ENCODE data around the gene MBP. TPM values are rescaled to one million over a fixed set of nuclear protein-coding genes. Genes with fewer than 3 reads are reported as not detected.

The MBP gene
- total RNA-seq, 1 experiment from 2014 or later = not detected

DNA sequence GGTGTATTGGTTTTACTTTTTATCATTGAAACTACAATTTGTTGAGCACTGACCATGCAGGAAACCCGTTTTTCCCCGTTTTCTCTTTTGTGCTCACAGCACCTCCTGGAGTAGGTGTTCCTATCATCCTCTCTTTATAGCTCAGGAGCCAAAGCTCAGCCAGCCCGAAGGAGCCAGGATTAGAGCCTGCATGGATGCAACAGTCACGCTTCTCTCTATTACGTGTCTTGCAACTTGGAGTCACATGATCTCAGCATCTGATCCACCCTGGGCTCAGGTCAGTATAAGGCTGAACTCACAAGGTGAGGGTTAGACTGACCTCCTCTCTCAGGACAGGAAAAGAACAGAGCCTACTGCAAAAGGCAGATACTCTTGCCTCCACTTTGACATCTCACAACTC is 150.5 kb downstream of the MBP start:
- H3K4me3 ChIP-seq = no peak overlapping the region
- H3K36me3 ChIP-seq = no peaks in the 10 kb centered on the region
- no peaks in the 10 kb centered on the region for H3K27me3 ChIP-seq
- DNase-seq = no peak
- H3K9me3 ChIP-seq = no peaks in the 10 kb centered on the region

- Histone ChIP-seq H3K27me3 (no peaks in the 10 kb centered on the region), H3K4me3 (no peak overlapping the region), H3K36me3 (no peaks in the 10 kb centered on the region), H3K9me3 (no peaks in the 10 kb centered on the region)
- no peak for DNase-seq
These were observed 151.1 kb downstream of the MBP start for GRCh38 chr18:76981396-76981968.

DNA sequence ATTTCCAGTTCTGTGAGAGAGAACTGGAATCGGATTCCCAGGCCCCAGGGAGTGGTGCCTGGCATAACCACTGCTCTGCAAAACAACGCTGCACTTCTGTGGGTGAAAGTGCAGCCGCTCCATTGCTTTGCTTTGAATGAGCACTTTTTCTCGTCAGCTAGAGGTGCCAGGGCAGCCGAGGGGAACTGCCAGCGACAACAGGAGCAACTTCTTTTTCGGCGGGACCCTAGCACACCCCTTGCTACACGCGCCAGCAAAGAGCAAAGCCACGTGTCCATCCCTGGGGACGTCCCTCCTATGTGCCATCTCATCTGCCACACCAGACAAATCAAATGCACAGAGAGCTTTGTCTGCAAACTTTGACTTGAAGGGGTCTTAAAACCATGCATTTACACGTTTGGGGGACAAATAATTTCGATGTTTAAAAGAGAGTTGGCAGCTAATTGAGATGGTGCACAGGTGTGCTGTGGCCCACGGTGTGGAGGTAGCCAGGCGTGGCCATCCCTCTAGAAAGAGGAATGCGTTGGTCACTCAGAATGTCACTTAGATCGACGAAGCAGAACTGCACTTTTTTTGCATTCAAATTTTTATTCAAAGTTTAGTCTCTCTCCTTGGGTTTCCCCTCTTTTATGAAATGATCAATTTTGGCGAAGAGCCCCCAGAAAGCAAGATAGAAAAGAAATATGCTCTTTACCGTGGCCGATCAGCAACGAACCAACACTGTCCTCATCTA is 151.8 kb downstream of the MBP start:
- no peaks in the 10 kb centered on the region for H3K27me3 ChIP-seq
- H3K36me3 ChIP-seq = no peaks in the 10 kb centered on the region
- no peak overlapping the region for H3K4me3 ChIP-seq
- no peaks in the 10 kb centered on the region for H3K9me3 ChIP-seq
- DNase-seq = no peak

DNA sequence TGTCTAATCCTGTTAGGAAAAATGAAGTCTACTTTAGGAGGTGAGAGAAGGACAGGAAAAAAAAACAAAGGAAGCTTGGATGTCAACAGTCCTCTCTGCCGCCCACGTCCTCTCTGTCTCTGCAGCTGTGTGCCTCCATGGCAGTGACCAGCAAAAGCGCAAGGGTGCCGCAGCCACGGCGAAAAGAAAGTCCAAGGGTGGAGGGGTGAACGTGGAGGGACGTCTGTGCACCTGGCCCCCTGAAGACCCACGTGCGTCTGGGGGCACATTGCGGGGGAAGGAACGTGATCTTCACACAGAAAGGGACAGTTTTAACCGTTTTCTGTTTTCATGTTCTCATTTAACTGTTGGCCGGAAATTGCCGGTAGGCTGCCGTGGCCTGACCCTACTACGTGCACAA is 152.7 kb downstream of the MBP start:
- Histone ChIP-seq H3K4me3 (no peak overlapping the region), H3K27me3 (no peaks in the 10 kb centered on the region), H3K9me3 (no peaks in the 10 kb centered on the region), H3K36me3 (no peaks in the 10 kb centered on the region)
- no peak for DNase-seq

GRCh38 chr18:76979111-76979751 is 153.4 kb downstream of the MBP start:
- Histone ChIP-seq H3K27me3 (no peaks in the 10 kb centered on the region), H3K9me3 (no peaks in the 10 kb centered on the region), H3K36me3 (no peaks in the 10 kb centered on the region), H3K4me3 (no peak overlapping the region)
- no peak for DNase-seq

- Histone ChIP-seq H3K36me3 (no peaks in the 10 kb centered on the region), H3K4me3 (no peak overlapping the region), H3K9me3 (no peaks in the 10 kb centered on the region), H3K27me3 (no peaks in the 10 kb centered on the region)
- DNase-seq = no peak
These were observed 154.0 kb downstream of the MBP start for GRCh38 chr18:76978616-76979015.

GRCh38 chr18:76977684-76978232 is 154.8 kb downstream of the MBP start:
- Histone ChIP-seq H3K36me3 (no peaks in the 10 kb centered on the region), H3K27me3 (no peaks in the 10 kb centered on the region), H3K9me3 (no peaks in the 10 kb centered on the region), H3K4me3 (no peak overlapping the region)
- no peak for DNase-seq

DNA sequence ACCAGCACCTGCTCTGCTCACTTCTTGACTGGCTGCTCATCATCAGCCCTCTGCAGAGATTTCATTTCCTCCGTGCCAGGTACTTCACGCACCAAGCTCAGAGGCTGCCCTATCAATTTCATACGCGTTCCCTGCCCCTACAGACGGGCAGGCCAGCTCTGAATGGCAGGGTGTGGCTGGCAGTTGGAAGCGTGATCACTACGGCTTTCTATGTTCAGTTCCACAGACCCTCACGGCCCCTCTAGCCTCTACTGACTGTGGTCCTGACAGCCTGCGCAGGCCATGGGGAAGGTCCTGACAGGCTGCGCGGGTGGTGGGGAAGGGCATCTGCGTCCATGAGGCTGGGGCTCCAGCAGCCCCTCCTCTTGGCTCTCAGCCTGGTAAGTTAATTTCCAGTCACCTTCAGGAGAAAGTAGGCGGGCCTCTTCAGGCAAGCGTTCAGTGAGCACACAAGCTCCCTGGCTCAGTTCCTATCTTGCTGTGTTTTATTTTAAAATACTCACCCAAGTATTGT is 155.4 kb downstream of the MBP start:
- no peak for DNase-seq
- Histone ChIP-seq H3K36me3 (no peaks in the 10 kb centered on the region), H3K4me3 (no peak overlapping the region), H3K27me3 (no peaks in the 10 kb centered on the region), H3K9me3 (no peaks in the 10 kb centered on the region)

GRCh38 chr18:76975577-76976110 is 156.9 kb downstream of the MBP start:
- Histone ChIP-seq H3K36me3 (no peaks in the 10 kb centered on the region), H3K27me3 (no peaks in the 10 kb centered on the region), H3K9me3 (no peaks in the 10 kb centered on the region), H3K4me3 (no peak overlapping the region)
- DNase-seq = no peak

DNA sequence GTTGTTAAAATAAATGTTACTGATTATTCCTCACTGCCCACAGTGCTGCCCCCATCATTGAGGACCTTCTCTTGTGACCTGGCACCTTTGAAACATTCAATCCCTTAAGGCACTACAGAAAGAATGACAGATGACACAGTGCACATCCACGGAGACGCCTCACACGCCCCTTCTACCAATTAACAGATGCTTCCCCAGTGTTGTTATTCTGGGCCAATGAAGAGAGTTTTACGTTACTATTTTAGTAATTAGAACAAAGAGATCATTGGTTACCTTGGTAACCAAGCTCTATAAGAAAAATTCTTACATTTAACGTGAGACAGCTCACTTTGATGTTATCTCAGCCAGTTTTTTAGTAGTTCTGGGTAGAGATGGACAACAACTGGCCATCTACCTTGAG is 158.2 kb downstream of the MBP start:
- no peak for DNase-seq
- no peaks in the 10 kb centered on the region for H3K27me3 ChIP-seq
- no peaks in the 10 kb centered on the region for H3K36me3 ChIP-seq
- H3K4me3 ChIP-seq = no peak overlapping the region
- no peaks in the 10 kb centered on the region for H3K9me3 ChIP-seq

- DNase-seq = no peak
- no peaks in the 10 kb centered on the region for H3K36me3 ChIP-seq
- H3K9me3 ChIP-seq = no peaks in the 10 kb centered on the region
- no peaks in the 10 kb centered on the region for H3K27me3 ChIP-seq
- H3K4me3 ChIP-seq = no peak overlapping the region
These were observed 158.9 kb downstream of the MBP start for GRCh38 chr18:76973520-76974266.

- DNase-seq = no peak
- Histone ChIP-seq H3K27me3 (no peaks in the 10 kb centered on the region), H3K36me3 (no peaks in the 10 kb centered on the region), H3K9me3 (no peaks in the 10 kb centered on the region), H3K4me3 (no peak overlapping the region)
These were observed 159.6 kb downstream of the MBP start for GRCh38 chr18:76972846-76973519.

DNA sequence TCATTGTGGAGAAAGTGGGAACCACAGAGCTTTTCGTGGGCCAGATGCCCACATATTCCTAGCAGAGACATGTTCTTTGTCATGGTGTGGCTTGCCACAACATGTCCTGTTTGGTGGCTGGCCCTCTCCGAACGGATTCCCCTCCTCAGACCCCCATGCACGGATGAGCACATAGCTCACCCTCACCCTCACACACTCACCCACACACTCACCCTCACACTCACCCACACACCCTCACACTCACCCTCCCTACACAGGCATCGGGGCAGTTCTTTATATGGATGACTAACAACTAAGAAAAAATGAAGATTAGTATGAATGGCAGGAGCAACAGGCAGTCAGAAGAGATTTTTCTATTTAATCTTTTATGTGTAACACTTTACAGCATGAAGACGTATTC is 160.3 kb downstream of the MBP start:
- Histone ChIP-seq H3K27me3 (no peaks in the 10 kb centered on the region), H3K36me3 (no peaks in the 10 kb centered on the region), H3K9me3 (no peaks in the 10 kb centered on the region), H3K4me3 (no peak overlapping the region)
- no peak for DNase-seq

DNA sequence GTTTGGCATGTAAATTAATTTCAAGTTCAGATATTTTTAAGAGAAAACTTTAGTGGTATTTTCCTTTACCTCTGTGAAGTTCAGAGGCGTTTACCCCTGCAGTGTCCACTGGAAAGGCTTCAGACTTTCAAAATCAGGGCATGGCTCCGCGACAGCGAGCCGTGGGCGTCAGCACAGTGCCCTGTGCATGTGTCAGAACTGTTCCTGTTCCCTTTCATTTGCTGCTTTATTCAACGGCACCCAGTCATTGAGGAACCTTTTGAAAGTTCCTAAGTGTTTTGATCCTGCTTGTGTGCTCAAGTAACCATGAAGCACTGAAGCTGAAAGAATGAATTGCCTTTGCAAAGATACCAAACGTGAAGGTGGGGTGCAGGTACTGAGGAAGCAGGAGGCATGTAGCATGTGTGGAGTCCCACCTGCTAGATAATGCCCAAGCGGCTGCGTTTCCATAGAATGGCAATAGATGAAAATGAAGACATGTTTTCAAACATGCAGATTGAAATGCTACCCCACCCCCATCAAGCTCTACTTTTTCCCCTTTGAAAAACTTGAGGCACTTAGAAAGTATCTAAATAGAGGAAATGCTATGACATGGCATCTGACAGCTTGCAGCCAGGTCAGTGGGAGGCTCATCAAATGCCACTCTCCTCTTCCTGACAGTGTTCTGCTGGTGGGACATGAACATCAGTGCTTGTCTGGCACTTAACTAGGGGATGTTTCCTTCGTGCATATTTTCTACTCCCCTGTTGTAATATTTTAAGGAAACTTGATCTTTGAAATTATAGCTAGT is 161.6 kb downstream of the MBP start:
- Histone ChIP-seq H3K27me3 (no peaks in the 10 kb centered on the region), H3K9me3 (no peaks in the 10 kb centered on the region), H3K36me3 (no peaks in the 10 kb centered on the region), H3K4me3 (no peak overlapping the region)
- no peak for DNase-seq

GRCh38 chr18:76967721-76968472 is 164.7 kb downstream of the MBP start:
- H3K27me3 ChIP-seq = no peaks in the 10 kb centered on the region
- DNase-seq = no peak
- no peaks in the 10 kb centered on the region for H3K9me3 ChIP-seq
- no peak overlapping the region for H3K4me3 ChIP-seq
- H3K36me3 ChIP-seq = peaks cover 5% of the 10 kb centered on the region; the same call in 1 of the 2 replicates

Data from MG63 (cell line).